ENCODE measurements around the gene SDK1. TPM values are rescaled to one million over a fixed set of nuclear protein-coding genes. Genes with fewer than 3 reads are reported as not detected.

SDK1 gene
- total RNA-seq, 1 donor from 2014 or later: 1.3 TPM

DNA sequence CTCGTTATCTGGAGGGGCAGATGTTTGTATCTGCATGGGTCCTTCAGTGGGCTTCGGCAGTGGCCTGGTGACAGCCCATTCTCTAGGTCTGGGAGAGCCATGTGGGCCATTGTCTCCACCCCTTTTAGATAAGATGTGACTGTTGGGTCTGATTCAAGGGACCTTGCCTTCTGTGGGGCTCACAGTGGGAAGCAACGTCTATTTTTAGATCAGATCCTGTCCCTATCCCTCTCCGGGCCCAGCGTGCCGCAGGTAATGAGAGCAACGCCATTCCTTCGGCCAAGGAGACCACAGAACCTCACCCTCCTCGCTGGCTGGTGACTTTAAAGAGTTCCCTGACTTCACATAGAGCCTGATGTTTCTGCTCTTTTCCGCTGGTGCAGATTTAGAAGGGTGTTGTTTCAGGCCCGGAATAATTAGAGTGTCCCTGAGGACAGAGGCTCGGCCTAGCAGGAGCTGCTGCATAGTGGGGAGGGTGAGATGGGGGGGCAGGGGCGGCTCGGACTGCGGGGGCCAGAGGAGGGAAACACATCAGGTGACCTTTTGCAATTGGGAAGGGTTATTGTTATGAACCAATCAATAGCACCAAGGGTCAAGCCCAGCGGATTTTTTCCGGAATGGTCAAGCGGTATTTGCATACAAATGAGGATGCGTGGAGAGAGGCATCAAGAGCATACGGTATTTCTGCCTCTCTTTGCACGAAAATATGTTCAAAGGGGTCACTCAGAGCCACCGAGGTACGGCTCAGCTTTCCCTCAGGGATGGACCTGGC, 878.0 kb downstream of the SDK1 start:
- no peaks in the 10 kb centered on the region for H3K27me3 Mint-ChIP-seq
- H3K27ac Mint-ChIP-seq: no peak overlapping the region
- H3K4me3 Mint-ChIP-seq: no peak overlapping the region
- TF ChIP-seq, protein P1, sequence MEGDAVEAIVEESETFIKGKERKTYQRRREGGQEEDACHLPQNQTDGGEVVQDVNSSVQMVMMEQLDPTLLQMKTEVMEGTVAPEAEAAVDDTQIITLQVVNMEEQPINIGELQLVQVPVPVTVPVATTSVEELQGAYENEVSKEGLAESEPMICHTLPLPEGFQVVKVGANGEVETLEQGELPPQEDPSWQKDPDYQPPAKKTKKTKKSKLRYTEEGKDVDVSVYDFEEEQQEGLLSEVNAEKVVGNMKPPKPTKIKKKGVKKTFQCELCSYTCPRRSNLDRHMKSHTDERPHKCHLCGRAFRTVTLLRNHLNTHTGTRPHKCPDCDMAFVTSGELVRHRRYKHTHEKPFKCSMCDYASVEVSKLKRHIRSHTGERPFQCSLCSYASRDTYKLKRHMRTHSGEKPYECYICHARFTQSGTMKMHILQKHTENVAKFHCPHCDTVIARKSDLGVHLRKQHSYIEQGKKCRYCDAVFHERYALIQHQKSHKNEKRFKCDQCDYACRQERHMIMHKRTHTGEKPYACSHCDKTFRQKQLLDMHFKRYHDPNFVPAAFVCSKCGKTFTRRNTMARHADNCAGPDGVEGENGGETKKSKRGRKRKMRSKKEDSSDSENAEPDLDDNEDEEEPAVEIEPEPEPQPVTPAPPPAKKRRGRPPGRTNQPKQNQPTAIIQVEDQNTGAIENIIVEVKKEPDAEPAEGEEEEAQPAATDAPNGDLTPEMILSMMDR (IDR thresholded peaks at IDR 0.05): no peak
- no peaks in the 10 kb centered on the region for H3K9me3 Mint-ChIP-seq
- POLR2A ChIA-PET: no interaction called here
- H3K4me1 Mint-ChIP-seq: no peaks in the 10 kb centered on the region
- CTCF ChIA-PET: no interaction called here
- ATAC-seq (ENCODE audit: low read depth) (no peak), DNase-seq (no peak)
- no peaks in the 10 kb centered on the region for H3K36me3 Mint-ChIP-seq (ENCODE audit: low read depth)
- intact Hi-C loops (cut with micrococcal nuclease): no loop called here

DNA sequence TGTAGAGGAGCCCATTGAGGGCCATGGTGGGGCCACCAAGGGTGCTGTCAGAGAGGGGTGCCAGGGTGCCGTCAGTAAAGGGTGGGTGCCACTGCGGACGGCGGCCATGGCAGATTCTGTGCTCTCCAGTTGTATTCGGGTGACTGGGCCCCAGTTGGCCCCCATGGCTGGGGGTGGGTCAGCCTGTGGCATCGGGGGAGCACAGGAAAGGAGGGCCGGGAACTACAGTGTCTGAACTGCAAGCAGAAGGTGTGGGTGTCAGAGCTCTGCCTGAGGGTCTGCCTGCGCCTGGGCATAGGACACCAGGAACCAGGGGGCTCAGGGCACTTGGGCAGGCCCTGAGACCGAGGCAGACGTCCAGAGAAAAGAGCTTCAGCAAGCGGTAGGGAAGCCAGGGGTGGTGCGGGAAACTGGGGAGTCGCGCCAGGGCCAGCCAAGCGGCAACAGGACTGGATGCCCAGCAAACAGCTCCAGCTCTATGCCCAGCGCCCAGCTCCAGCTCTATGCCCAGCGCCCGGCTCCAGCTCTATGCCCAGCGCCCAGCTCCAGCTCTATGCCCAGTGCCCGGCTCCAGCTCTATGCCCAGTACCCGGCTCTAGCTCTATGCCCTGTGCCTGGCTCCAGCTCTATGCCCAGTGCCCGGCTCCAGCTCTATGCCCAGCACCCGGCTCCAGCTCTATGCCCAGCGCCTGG, 878.8 kb downstream of the SDK1 start:
- no peak for ATAC-seq (ENCODE audit: low read depth)
- Mint-ChIP-seq H3K27ac (no peak overlapping the region), H3K27me3 (no peaks in the 10 kb centered on the region), H3K4me1 (no peaks in the 10 kb centered on the region), H3K4me3 (no peak overlapping the region), H3K9me3 (no peaks in the 10 kb centered on the region), H3K36me3 (ENCODE audit: low read depth) (no peaks in the 10 kb centered on the region)
- DNase-seq: no peak
- ChIA-PET CTCF (no interaction called here), POLR2A (no interaction called here)
- intact Hi-C loops (cut with micrococcal nuclease): no loop called here
- TF ChIP-seq, protein P1 (IDR thresholded peaks at IDR 0.05): no peak

- TF ChIP-seq, protein P1 (IDR thresholded peaks at IDR 0.05): no peak
- ChIA-PET CTCF (no interaction called here), POLR2A (no interaction called here)
- intact Hi-C loops (cut with micrococcal nuclease): no loop called here
- ATAC-seq (ENCODE audit: low read depth) (no peak), DNase-seq (no peak)
- H3K4me1 Mint-ChIP-seq: no peaks in the 10 kb centered on the region
- no peak overlapping the region for H3K4me3 Mint-ChIP-seq
- H3K27me3 Mint-ChIP-seq: no peaks in the 10 kb centered on the region
- H3K36me3 Mint-ChIP-seq (ENCODE audit: low read depth): no peaks in the 10 kb centered on the region
- H3K27ac Mint-ChIP-seq: no peak overlapping the region
- no peaks in the 10 kb centered on the region for H3K9me3 Mint-ChIP-seq
Measured at GRCh38 chr7:4181446-4181845, 880.4 kb downstream of the SDK1 start.

DNA sequence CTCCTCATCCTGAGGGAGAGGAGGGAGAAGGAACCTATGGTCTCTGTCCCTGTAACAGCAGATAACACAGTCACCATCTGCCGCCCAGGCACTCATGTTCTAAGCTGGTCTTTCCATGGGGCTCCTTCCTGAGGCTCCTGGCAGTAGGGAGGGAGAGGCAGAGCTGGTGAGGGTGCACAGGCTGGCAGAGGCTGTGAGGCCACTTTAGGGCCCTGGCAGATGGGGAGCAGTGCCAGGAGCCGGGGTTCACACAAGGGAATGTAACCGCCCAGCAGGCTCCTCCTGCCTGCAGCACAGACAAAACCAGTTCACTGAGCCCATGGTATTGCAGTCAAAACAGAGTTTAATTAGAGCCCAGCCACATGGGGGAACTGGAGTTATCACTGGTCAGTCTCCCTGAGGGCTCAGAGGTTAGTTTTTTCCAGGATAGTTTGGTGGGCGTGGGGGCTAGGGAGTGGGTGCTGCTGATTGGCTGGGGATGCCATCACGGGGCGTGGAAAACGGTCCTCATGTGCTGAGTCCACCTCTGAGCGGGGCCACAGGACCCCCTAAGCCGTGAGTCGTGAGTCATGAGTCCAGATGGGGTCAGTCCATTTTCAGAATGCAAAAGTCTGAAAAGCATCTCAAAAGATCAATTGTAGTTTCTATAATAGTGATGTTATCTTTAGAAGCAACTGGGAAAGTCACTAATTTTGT, 881.7 kb downstream of the SDK1 start:
- DNase-seq: no peak
- no peaks in the 10 kb centered on the region for H3K27me3 Mint-ChIP-seq
- H3K9me3 Mint-ChIP-seq: no peaks in the 10 kb centered on the region

More for the DNA sequence above, 881.7 kb downstream of the SDK1 start:
- POLR2A ChIA-PET: no interaction called here
- ATAC-seq (ENCODE audit: low read depth): no peak
- Mint-ChIP-seq H3K27ac (no peak overlapping the region), H3K4me3 (no peak overlapping the region), H3K36me3 (ENCODE audit: low read depth) (no peaks in the 10 kb centered on the region), H3K4me1 (no peaks in the 10 kb centered on the region)
- CTCF ChIA-PET: interaction anchor here (0.6 kb wide), 1 partner anchor 23 kb away, joined by 3 read pairs; no protein-coding TSS in a partner anchor
- intact Hi-C loops (cut with micrococcal nuclease): no loop called here
- TF ChIP-seq, protein P1 (IDR thresholded peaks at IDR 0.05): no peak

Measured in activated B cell treated with CpG ODN at 0.5 μM for 24 hours (primary cell).